ENCODE results near the gene KRT6A.

DNA sequence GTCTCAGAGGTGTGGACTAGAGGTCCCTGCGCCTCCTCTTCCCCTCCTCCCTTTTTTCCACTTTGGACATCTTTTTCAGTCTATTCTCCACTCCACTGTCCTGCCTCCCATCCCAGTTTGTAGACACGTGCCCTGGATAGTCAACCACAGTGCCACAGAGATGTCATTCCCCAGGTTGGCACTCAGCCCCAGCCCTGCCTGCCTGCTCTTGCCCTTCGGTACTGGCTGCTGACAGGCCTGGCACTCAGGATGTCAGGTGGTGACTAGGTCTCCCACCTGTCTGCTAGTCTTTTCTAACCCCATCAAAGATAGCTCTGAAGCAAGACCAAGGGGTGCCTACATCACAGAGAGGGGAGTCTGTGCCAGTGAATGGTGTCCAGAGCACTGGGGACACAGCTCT lies 44.0 kb upstream of the KRT6A start:
- TF ChIP-seq, protein P1, sequence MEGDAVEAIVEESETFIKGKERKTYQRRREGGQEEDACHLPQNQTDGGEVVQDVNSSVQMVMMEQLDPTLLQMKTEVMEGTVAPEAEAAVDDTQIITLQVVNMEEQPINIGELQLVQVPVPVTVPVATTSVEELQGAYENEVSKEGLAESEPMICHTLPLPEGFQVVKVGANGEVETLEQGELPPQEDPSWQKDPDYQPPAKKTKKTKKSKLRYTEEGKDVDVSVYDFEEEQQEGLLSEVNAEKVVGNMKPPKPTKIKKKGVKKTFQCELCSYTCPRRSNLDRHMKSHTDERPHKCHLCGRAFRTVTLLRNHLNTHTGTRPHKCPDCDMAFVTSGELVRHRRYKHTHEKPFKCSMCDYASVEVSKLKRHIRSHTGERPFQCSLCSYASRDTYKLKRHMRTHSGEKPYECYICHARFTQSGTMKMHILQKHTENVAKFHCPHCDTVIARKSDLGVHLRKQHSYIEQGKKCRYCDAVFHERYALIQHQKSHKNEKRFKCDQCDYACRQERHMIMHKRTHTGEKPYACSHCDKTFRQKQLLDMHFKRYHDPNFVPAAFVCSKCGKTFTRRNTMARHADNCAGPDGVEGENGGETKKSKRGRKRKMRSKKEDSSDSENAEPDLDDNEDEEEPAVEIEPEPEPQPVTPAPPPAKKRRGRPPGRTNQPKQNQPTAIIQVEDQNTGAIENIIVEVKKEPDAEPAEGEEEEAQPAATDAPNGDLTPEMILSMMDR (conservative IDR thresholded peaks at IDR 0.05; ENCODE audit: low read length): no peak
- TF ChIP-seq EZH2phosphoT487 (IDR thresholded peaks at IDR 0.05; ENCODE audit: borderline replicate concordance): no peak
